HG02571 (cell line): ENCODE data around the gene FRAS1.

ENCODE experiments used
- ATAC-seq: cut with Tn5 transposase; IDR thresholded peaks from one replicate; pipeline ENCODE4 v1.9.1; 2021; ENCODE audit warnings: mild to moderate bottlenecking, moderate library complexity; ENCODE audit not compliant: unreplicated experiment

The FRAS1 gene

DNA sequence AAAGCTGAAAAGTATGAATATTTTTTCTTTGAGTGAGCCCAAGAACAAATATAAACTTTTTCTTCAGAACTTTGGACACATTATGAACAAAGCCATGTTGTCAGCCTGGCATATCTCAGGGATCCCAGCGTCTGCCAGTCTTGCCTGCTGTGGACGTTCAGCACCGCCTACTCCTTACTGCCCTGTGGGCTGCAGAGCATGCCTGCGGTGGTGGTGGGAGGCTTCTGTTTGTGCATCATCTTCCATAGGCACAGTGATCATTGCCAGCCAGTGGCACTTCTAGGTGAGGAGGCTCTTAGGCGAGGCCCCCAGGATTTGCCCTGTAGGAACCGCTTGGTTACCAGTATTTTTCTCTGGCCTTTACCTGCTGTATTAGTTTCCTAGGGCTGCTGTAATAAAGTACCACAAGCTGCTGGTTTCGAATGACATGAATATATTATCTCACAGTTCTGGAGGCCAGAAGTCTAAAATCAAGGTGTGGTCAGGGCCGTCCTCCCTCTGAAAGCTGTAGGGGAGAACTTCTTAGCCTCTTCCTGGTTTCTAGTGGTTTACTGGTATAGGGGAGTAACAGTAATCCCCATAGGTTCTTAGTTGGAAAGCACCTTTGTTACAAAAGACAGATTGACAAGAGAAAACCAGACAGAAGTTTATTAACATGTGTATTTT, 509.8 kb downstream of the FRAS1 start:
- ATAC-seq = peak; percentile 65

DNA sequence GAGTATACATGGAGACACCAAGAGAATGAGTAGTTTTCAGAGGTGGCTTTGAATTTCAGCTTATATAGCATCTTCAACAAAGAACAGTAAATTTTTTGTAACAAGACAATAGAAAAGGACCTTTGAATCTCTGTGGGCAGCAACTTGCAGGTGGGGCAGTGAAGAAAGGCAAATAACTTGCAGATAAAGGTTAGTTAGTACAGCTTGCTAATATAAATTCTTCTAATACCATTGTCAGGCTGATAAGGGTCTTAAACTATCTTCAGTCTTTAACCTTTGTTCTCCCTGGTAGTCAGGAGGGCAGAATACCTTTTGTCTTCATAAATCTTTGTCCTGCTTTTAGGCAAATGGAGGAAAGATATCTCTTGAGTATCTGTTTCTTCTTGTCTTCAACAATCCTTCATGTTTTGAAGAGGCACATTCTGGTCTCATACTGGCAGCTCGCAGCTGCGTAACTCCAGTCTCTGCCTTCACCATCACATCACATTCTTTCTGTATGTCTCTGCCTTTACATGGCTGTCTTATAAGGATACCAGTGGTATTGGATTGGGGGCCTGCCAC, 510.5 kb downstream of the FRAS1 start:
- ATAC-seq = no peak

DNA sequence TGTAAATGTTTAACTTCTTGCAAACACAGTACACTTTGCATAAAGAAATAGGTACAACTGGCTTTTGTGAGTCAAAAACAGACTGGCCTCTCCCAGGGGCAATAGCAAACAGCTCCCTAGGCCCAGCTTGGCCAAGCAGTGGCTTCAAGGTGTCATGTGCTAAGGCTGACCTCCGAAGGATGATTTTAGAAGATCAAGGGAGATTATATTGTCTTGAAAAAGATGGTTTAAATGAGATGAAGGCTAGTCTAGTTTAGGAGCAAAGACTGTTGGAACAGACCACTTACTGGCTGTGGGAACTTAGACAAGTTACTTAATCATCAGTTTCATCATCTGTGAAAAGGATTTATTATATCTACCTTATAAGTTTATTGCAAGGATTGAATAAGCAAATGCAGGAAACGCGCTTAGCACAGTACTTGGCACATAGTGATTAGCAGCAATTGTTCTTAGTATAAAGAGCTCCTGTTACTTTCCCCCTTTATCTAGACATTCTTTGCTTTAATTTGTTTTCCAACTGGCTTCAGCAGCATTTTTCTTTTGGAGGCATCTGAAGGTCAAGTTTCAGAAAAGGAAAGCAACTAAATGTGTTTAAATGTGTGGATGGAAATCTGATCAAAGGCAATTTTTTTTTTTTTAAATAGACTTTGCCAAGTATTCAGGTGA, 511.6 kb downstream of the FRAS1 start:
- no peak for ATAC-seq

DNA sequence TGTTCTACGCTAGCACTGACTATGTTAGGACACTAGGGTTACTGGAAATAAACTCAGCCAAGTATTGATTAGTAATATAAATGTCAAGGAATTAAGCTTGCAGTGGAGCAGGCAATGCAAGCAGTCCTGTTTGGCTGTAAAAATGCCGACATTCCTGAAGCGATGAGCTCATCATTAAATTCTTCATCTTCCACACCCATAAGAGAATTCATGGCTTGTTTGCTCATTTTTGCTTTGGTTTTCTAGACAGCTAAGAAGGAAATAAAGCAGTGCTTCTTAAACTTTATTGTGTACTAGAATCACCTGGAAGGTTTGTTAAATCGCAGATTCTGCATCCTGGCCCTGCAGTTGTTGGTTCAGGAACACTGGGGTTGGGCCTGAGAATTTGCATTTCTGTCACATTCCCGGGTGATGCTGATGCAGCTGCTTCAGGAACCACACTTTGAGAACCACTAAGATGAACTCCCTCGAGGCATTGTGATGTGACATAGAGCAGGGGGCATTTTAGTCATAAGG, 512.2 kb downstream of the FRAS1 start:
- no peak for ATAC-seq

DNA sequence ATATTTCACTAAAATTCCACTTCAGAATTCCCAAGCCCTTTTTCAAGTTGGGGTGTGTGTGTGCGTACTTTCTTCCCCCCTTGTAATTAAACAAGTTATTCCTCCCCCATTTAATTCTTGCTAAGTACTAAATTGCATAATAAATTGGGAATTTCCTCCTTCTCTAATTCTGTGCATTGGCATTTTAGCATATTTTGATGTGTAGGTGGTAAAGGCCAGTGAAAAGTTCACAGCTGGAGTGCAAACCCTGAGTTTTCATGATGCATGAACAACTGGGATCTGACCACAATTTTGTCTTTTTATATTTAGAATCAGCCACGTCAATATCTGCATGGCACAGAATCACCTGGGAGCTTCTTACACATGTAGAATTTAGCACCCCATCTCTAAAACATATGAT, 513.0 kb downstream of the FRAS1 start:
- no peak for ATAC-seq

DNA sequence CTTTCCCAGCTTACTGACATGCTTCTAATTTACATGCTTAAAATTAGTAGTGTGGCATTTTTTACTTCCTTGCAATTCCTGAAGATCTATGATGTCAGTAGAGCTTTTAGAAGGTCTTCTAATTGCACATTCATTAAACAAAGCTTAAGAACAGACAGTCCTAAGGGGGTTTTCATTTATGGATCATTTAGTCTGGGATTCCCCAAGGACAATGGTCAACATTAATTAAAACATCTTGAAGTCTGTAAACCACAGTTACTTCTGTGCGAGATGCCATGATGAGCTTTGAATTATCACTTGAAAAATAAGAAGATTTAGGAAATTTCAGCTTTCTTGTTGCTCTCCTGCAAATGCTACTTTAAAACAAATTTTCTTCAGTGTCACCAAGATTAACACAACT, 514.7 kb downstream of the FRAS1 start:
- no peak for ATAC-seq

DNA sequence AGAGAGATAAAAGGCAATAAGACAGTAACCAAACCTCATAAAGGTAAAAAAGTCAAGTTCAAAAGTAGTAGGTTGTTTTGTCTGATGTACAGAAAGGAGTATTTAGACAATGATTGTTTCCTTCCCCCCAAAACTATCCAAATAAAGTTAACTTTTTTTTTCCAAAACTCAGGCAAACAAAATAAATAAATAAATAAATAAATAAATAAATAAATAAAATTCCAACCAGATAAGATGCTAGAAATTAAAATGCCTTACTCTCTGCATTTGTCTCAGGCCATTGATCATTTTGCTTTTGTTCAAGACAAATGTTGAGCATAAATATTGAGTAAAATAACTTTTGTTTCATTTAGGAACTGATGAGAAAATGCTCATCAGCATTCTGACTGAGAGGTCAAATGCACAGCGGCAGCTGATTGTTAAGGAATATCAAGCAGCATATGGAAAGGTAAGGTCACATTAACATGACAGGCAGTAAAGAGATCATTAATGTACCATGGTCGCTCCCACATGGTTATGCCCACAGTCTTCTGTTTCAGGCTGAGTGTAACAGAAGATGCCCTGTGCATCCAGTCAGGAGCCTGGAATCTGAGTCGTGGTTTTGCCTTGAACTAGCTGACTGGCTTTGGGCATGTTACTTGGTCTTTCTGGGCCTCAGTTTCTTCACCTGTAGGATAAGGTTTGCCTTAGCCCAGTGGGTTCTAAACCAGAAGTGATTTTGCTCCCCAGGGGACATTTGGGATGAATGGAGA, 521.7 kb downstream of the FRAS1 start:
- no peak for ATAC-seq

DNA sequence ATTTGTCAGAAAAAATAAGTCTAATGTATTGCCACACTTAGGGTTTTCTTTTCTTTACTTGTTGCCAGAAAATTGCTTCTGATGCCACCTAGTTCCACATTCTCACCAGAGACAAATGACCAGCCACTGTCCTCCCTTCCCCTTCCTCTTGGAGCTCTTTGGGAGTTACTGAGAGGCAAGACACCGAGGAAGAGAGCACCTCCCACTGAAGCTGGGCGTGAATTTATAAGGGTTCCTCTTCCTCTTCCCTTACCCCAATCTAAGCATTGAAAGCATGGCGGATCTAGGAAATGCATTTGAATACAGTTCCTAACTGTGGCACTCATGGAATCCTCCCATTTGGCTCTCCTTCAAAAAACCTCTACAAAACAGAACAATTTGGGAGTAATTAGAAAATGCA, 524.5 kb downstream of the FRAS1 start:
- ATAC-seq = no peak

DNA sequence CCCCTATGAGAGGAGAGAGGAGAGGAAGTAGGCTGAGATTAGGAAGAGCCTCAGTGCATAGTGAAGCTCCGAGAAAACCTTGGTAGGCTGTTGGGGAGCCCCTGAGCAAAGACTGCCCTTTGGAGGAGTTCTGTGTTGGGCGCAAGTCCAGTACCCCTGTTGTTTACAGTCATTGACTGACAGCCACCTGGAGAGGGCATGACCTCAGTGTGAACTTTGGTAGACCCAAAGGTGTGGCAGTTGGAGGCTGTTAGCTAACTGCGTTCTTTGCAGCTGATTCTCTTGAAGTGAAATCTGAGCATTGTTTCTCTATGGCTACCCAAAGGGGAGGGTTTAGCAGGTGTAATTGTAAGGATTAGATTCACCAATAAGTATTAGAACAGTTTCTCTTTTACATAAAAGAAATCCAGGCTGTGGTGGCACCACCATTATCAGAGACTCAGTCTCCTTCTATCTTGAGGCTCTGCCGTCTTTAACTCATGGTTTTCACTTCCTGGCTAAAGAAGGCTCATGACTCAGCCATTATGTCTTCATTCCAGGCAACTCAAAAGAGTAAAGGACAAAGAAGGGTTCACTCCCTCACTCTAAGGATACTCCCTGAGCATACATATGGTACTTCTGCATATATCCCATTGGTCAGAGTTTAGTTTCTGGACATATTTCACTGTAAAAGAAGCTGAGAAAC, 527.9 kb downstream of the FRAS1 start:
- no peak for ATAC-seq

DNA sequence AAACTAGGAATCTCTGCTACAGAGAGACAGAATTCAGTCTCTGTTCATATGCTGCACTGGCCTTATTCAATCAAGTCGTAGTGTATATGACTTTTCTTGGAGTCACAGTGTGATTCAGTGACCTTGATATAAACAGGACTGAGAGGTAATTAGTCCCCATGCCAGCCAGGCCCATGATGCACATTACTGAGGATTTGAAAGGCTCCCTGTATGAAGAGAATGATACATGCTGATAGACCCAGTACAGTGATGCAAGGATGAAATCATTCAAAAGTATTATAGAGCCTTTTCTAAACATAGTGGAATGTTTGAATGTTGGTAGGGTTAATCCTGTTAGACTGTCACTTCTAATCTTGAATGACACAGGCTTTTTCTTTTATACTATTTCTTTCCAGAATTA, 528.5 kb downstream of the FRAS1 start:
- ATAC-seq = no peak

DNA sequence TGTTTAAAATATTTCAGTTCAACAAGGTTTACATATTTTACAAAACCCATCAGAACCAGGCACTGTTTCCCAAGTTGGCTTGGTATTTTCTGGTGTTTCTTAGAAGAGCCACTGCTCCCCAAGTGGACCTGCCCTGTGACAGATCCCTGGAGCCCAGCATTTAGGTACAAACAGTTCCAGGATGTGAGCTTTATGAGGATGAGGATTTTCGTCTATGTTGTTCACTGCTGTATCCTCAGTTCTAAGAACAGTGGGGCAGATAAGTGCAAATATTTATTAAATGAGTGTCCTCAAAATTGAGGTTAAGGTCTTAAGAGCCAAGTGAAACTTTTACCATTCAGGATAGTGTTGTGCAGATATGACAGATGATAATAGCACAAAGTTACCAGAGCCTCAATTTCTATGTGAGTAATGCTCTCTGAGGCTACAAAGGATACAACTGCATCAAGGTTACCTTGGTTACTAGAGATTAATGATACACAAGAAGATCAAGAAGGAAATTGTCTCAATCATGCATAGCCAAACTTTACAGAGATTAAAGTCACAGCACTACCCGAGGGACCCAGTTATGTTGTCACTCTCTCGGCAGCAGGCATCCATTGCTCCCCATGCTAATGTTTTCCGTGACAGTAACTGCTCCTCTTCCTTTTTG, 531.9 kb downstream of the FRAS1 start:
- no peak for ATAC-seq

DNA sequence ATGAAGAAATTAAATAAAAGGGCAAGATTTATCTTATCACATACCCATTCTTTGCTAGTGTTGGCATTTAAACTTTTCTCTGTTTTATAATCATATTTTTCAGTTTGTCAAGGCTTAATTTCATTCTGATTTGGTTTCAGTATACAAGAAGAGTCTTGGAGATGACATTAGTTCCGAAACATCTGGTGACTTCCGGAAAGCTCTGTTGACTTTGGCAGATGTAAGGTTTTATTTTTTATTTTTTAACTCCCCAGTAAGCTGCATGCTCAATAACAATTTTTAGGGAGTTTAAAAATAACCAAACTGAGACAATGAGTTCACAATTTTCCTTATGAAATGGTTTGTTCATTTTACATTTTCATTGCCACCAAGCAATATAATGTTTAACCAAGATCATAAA, 534.3 kb downstream of the FRAS1 start:
- ATAC-seq = no peak

DNA sequence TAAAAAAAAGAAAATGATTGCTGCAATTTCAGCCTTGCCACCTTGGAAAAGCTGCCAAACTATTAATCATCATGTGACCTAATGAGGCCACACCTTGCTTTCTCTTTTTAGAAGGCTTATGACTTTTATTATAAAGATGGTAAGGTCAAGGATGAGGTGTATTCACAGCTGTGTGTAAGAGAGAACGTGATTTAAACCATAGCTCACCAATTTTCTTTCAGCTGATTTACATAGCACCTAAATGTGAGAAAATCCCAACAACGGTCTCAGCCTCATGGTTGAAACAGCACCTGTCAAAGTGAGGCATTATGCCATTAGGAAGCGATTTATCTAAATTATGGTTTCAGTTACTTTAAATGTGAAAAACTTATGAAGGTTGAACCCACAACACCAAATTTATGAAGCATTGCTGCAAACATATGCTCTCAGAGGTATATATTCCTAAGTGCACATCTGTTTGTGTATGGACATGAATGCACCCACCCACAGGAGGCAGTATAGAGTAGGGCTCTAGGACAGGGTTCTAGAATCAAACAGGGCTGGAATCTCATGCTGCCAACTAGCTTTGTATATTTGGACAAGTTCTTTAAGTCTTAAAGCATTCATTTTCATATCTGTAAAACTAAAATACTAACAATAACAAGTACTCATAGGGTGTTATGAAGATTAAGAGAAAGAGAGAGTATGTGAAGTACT, 535.1 kb downstream of the FRAS1 start:
- no peak for ATAC-seq
